Inferior parietal cortex (tissue), 1 donor: ENCODE results near the gene LYSET.
A peak's percentile ranks its signal among the peaks of the same experiment; 100 is the strongest.
"Not testable (repeated sequence)": the region's sequence is repeated elsewhere in the genome, so short reads cannot be mapped to it uniquely, and the experiment has no call there.

ENCODE experiments used
- DNase-seq: peaks from one replicate; pipeline ENCODE4 v3.0.0-alpha.2; 2016; ENCODE audit errors: extremely low spot score

LYSET gene, protein sequence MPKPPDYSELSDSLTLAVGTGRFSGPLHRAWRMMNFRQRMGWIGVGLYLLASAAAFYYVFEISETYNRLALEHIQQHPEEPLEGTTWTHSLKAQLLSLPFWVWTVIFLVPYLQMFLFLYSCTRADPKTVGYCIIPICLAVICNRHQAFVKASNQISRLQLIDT

GRCh38 chr14:93184391-93185348 lies at the start of gene LYSET, which contains the start of gene MOAP1:
Gene LYSET, plus strand, starts transcription at chr14:93185317. Its CDS starts 89 bp downstream, at chr14:93185406.
Gene MOAP1, minus strand, starts transcription at chr14:93184897. Its CDS starts 655 bp downstream, at chr14:93184242.
- DNase-seq: peak; percentile 74

GRCh38 chr14:93135399-93135798 lies 49.7 kb upstream of the LYSET start:
- no peak for DNase-seq

DNA sequence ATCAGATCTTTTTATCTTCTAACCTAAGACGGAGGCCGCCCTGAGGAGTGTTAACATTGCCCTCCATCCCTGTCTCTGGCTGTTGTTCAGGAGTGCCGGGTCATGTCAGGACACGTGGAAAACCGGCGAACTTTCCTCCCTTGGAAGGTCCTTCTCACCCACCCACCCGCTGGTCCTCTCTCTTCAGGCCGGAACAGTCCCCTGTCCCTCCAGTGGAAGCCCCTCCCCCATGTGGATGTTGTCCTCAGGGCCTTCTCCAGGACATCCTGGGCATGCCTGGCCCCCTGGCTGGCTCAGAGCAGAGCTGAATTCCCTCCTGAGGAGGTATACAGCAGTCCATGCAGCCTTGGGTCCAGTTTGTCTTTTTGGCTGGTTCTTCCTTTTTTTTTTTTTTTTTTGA lies 49.1 kb upstream of the LYSET start:
- no peak for DNase-seq

GRCh38 chr14:93136508-93136907 lies 48.6 kb upstream of the LYSET start:
- DNase-seq: not testable (repeated sequence)

DNA sequence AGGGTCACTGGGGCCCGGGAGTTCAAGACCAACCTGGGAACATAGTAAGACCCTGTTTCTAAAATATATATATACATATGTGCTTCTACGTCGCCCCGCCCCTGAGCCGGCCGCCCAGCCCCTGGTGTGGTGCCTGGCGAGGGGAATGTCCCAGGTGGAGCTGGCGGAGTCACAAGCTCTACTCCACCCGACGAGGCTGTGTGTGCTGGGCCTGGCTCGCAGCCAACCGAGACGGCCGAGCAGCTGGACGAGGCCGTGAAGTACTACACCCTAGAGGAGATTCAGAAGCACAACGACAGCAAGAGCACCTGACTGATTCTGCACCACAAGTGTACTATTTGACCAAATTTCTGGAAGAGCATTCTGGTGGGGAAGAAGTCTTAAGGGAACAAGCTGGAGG lies 47.3 kb upstream of the LYSET start:
- no peak for DNase-seq

GRCh38 chr14:93142854-93143652 lies 42.1 kb upstream of the LYSET start:
- no peak for DNase-seq

- no peak for DNase-seq
Observed at GRCh38 chr14:93146119-93146518, 39.0 kb upstream of the LYSET start.

GRCh38 chr14:93148979-93149378 lies 36.1 kb upstream of the LYSET start:
- DNase-seq: no peak

GRCh38 chr14:93150227-93151208 lies 34.6 kb upstream of the LYSET start:
- no peak for DNase-seq

DNA sequence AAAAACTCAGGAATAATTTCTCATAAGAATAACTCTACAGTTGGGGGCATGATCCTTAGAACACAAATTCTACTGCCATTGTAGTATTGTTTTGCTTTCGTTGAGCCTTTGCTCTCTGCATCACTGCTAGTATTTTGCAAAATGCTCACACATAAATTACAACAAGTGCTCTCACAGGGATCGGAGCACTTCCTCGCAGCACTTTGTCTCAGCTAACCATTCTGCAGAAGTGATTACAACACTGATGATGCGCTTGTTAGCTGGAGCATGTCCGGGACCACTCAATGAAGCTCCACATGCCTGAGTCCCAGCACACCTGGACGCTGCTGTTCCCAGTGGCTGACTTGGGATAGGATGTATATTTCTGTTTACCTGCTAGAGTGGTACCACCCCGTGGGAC lies 32.0 kb upstream of the LYSET start:
- no peak for DNase-seq

GRCh38 chr14:93155667-93156066 lies 29.4 kb upstream of the LYSET start:
- DNase-seq: no peak

GRCh38 chr14:93156693-93157369 lies 28.3 kb upstream of the LYSET start:
- DNase-seq: no peak

DNA sequence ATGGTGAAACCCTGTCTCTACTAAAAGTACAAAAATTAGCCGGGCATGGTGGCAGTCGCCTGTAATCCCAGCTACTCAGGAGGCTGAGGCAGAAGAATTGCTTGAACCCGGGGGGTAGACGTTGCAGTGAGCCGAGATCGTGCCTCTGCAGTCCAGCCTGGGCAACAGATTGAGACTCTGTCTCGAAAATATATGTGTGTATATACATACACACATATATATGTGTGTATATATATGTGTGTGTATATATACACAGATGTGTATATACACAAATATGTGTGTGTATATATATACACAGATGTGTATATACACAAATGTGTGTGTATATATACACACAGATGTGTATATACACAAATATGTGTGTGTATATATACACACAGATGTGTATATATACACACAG lies 26.8 kb upstream of the LYSET start:
- DNase-seq: not testable (repeated sequence)

DNA sequence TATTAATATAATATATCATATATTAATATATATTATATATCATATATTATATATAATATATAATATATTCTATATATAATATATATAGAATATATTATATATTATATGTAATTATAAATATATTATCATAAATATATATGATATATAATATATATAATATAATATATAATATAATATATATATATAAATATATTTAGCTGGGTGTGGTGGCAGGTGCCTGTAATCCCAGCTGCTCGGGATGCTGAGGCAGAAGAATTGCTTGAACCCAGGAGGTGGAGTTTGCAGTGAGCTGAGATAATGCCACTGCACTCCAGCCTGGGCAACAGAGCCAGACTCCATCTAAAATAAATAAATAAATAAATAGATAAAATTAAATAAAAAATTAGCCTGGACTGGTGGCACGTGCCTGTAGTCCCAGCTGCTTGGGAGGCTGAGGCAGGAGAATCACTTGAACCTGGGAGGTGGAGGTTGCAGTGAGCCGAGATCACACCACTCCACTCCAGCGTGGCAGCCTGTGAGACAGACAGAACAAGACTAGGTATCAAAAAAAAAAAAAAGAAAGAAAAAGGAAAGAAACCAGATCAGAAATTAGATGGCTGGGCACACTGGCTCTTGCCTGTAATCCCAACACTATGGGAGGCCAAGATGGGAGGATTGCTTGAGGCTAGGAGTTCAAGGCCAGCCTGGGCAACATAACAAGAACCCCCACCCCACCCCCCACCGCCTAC lies 25.3 kb upstream of the LYSET start:
- DNase-seq: not testable (repeated sequence)

GRCh38 chr14:93160353-93160801 lies 24.7 kb upstream of the LYSET start:
- no peak for DNase-seq

DNA sequence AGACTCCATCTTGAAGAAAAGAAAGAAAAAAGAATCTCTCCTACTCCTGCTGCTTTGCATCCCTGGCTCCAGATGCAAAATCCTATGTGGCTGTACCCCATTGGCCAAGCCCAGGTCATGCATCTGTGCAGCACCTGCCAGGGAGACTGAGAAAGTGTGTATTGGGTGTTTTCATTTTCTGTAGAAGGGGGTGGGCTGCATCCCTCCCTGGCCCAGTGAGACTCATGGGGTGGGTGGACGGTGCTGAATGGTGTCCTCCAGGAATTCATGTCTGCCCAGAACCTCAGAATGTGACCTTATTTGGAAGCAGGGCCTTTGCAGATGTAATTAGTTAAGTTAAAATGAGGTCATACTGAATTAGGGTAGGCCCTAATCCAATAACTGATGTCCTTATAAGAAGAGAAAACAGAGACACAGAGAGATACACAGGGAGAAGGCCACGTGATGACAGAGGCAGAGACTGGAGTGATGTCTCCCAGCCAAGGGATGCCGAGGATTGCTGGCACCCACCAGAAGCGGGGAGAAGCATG lies 23.6 kb upstream of the LYSET start:
- no peak for DNase-seq

GRCh38 chr14:93163564-93163963 lies 21.6 kb upstream of the LYSET start:
- no peak for DNase-seq

DNA sequence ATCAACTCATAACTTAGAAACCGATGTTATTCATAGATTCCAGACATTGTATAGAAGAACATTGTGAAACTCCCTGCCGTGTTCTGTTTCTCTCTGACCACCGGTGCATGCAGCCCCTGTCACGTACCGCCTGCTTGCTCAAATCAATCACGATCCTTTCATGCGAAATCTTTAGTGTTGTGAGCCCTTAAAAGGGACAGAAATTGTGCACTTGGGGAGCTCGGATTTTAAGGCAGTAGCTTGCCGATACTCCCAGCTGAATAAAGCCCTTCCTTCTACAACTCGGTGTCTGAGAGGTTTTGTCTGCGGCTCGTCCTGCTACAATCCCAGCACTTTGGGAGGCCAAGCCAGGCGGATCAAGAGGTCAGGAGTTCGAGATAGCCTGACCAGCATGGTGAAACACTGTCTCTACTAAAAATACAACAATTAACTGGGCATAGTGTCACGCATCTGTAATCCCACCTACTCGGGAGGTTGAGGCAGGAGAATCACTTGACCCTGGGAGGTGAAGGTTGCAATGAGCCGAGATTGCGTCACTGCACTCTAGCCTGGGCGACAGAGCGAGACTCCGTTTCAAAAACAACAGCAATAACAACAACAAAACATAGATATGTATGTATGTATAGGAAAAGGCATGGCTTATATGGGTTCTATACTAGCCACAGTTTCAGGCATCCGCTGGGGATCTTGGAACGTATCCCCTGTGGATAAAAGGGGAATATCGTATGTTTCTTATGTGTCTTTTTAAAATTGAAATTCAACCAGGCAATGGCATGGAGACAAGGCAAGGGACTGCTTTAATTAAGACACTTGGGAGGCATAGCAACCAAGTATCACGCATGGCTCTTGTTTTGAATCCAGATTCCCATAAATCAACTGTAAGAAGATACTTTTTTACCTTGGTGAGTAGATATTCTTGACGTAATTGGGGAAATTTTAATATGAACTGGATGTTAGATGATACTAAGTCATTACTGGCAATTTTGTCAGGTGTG lies 19.5 kb upstream of the LYSET start:
- DNase-seq: not testable (repeated sequence)
